HG02870 (cell line): ENCODE measurements around the gene TBCEL.
"Not testable (repeated sequence)": the region's sequence is repeated elsewhere in the genome, so short reads cannot be mapped to it uniquely, and the experiment has no call there.

ENCODE experiments used
- ATAC-seq: cut with Tn5 transposase; IDR thresholded peaks from one replicate; pipeline ENCODE4 v1.9.1; 2021; ENCODE audit warnings: mild to moderate bottlenecking, moderate library complexity; ENCODE audit not compliant: unreplicated experiment

TBCEL gene, protein sequence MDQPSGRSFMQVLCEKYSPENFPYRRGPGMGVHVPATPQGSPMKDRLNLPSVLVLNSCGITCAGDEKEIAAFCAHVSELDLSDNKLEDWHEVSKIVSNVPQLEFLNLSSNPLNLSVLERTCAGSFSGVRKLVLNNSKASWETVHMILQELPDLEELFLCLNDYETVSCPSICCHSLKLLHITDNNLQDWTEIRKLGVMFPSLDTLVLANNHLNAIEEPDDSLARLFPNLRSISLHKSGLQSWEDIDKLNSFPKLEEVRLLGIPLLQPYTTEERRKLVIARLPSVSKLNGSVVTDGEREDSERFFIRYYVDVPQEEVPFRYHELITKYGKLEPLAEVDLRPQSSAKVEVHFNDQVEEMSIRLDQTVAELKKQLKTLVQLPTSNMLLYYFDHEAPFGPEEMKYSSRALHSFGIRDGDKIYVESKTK

DNA sequence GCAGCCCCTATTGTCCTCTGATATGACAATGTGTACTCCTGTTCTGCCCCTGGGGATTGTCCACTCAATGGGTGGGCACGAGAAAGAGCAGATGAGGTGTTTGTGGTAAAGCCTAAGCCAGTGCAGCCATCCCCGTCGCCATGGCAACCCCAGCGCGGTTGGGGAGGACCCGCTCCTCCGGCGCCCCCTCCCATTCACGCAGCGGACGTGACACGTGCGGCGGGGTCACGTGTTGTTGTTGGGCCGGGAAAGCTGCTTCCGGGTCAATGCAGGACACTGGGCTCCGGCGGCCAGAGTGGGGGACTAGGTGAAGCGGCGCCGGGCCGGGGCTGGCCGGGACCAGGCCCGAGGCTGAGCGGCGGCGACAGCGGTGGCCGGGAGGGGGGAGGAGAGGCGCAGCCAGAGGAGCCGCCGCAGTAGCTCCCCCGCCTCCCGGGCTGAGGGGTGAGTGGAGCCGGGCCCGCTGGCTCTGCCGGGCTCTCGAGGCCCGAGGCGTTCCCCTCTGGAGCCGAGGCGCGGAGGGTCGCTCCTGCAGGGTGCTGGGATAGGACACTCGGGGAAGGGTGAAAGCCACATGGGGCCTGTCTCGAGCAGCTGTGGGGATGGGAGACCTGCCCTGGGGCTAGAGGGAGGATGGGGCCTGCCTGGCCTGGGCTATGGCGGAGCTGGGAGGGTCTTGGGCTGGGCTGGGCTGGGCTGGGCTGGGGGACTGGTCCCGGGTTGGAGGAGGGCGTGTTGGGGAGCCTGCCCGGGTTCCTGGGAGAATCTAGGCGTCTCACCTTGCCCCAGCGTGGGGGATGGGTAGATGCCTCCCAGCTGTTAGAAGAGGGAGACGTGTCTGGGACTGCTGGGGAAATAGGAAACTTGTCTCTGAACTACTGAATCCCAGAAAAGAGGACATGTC, at the start of gene TBCEL:
Gene TBCEL, plus strand, starts transcription at position 255 of the 904 bp plus-strand sequence. CDS start 21,589 bp downstream, outside the sequence.
- ATAC-seq: peak; percentile 96

DNA sequence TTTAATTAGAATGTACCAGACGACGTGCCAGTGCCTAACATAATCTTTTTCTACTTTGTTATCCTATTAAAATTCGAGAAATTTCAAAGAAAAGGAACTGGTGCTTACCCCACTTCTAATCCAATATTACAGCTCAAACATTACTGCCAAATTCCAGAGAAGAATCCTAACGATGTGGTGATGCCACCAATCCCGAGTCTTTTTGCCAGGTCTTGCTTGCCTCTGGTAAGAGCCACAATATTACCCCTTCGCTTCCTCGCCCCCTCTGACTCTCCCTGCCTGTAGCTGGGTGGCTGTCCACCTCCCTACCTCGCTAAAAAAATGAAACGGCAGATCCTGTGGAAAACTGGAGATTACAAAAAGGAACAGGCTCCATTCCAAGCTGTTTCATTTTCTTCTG, 49.4 kb upstream of the TBCEL start:
- ATAC-seq: no peak

DNA sequence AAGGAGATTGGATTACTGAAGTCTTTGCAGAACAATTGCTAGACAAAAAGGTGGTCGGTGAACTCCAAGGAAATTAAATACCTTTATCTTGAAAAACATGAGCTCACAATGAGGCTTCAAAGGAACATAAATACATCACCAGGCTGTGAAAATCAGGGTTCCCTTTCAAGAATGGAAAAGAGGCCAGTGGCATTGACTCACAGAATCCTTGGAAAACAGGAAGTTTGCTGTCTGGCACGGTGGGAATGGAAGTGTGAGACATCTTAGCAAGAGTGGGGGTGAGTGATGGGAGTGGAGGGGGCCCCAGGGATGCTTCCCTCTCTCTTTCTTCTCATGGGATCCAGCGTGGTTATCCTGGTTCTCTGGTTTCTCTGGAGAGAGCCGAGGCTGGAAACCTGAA, 48.9 kb upstream of the TBCEL start:
- no peak for ATAC-seq

DNA sequence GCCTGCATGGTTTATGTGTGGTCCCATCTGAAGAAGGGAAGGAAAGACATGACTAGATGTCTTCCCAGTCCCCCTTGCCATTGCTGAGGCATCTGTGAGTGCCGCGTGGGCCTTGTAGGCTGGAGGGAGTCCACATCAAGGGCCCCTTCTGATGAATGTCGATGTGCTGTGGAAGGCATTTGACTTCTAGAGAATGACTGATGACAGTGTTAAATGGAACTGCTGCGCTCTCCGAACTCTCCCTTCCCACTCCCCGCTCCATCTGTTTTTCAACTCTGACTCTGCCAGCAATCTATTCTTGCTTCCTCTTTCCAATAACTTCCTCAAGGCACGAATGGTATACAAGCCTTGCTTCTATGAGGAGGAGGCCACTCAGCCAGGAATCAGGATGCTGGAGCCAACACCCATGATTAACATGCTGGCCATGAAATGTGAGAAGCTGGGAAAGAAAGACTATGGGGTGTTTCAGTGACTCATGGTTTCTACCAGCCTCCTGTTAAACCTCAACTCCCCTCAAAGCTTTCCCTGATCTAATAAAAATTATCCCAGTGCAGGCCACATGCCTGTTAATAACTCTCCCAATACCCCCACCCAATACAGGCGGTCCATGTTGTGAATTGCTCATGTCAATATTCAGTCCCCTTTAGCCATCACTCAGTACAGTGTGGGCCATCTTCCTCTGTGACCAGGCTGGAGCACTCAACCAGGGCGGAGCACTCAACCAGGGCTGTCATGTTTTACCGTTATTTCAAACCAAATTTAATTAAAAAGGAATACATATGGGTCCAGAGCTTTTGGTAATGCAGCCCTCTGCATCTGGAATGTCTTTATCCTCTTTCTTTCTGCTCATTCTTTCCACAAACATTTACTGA, 46.4 kb upstream of the TBCEL start:
- ATAC-seq: no peak

DNA sequence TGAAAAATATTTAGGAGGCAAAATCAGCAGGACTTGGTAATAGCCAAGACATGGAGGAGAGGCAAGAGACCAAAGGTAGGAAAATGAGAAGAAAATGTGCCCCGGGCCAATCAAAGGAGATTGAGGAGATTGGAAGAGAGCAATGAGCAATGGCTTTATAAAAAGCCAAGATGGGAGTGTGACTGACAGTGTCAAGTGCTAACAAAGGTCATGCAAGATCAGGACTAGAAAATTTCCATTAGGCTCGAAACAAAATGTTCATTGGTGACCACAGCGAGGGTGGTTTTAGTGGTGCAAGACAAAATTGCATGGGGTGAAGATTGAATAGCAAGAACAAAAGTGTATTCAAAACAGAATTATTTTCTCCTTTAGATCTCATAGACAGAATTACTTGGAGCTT, 45.2 kb upstream of the TBCEL start:
- ATAC-seq: no peak

DNA sequence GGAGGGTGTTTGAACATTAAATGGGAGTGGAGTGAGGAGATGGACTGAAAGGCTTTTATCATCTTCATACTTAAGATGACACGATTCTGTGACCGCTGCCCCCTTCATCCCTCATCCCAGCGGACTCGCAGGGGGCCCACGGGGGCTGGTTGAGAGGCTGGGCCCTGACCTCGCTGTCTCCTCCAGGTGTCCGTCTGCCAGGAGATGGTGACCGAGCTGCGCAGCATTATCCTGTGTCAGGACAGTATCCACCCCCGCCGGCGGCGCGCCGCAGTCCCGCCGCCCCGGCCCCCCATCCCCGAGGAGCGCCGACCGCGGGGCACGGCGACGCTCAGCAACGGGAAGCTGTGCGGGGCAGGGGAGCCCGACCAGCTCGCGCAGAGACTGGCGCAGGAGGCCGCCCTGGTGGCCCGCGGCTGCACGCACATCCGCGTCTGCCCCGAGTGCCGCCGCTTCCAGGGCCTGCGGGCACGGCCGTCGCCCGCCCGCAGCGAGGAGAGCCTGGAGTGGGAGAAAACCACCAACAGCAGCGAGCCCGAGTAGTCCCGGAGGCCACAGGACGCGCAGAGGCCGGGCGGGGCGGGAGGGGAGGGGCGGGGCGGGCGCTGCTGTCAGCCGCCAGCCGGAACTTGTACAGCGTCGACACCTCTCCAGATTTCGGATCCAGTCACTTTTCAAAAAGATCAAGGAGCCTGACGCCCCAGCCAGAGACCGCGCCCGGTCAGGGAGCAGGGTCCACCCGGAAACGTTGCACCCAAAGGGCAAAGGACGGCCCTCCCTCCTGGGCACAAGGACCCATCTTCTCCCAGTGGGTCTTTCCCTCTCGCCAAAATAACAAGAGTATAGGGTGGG, 38.0 kb upstream of the TBCEL start:
- ATAC-seq: no peak

DNA sequence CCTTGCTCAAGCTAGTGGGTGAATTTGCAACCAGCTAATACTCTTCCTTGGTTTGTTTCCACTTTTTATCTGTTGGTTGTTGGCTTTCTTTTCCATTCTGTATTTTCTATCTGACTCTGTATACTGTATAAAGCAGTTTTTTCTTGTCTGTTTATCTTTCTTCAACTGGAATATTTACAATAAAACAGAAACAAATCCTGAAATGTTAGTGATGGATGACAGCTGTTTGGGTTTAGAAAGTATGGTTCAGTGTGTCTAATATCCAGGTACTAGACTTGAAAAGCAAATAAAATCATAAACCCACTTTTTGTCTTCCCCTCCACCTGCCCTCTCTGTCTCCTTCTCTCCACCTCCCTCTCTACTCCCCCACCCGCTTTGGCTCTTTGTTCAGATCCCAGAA, 35.3 kb upstream of the TBCEL start:
- ATAC-seq: no peak

DNA sequence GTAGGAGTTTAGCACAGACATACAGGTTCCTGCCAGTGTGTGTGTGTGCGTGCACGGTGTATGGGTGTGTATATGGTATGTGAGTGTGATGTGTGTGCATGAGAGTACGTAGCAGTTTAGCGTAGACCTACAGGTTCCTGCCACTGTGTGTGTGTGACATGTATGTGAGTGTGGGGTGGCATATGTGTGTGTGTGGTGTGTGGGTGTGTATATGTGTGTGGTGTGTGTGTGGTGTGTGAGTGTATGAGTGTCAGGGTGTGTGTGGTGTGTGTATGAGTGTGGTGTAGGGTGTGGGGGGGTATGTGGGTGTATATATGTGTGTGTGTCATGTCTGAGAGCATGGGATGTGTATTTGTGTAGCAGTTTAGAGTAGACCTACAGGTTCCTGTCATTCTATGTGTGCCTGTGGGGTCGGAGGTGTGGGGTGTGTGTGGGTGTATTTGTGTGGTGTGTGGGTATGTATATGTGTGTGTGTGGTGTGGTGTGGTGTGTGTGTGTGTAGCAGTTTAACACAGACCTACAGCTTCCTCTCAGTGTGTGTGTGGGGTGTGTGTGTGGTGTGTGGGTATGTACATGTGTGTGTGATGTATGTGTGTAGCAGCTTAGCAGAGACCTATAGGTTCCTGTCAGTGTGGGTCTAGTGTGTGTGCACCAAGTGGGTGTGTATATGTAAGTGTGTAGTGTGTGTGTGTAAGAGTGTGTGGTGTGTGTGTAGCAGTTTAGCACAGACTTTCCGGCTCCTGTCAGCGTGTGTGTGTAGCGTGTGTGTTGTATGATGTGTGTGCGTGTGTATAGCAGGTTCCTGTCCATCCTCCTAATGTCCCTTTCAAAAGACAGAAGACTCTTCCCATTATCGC, 31.8 kb upstream of the TBCEL start:
- no peak for ATAC-seq

DNA sequence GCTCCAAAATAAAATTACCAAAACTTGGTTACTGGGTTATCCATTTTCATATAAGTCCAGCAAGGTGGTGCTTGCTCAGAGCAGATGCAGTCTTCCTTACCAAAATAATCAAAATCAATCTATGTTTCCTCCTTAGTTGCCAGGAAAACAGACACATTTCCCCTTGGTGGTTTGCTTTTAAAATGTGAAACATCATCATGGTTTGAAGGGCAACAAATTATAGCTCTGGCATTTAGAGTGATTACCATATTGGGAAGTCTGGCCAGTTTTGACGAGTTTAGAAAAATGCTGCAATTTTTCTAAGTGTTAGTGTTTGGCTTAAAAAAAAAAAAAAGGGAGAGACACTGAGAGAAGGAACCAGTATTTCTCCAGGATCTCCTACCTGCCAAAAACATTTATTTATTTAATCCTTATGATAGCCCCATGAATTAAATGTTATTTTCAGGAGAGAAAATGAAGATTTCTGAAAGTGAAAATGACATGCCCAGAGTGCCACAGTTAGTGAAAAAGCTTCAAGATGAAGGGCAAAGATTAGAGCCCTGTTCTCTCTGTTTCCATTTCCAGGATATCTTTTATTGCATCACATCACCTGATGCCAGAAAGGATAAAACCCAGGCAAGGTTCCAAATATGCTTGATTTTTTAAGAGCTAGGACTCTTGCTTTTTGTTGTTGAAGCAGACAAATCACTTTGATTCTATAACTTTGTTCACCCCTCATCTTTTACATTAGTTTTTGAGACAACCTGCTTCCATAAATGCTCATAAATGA, 29.6 kb upstream of the TBCEL start:
- ATAC-seq: no peak

DNA sequence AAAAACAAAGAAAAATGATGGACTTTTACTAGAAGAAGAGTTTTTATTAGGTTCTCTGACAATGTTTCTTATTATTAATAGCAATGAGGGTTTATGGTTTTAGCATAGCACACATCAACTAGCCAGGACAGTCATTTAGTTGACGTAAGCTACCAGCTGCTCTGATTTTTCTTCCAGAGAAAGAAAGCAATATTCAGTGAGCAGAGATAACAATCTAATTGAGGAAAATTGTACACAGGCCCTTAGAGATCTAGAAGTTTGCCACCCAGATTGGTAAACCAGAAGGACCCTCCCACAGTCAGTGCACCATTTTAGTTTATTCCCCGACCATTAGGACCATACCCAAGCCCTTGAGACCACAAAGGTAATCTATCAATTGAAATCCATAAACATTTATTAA, 28.7 kb upstream of the TBCEL start:
- no peak for ATAC-seq

DNA sequence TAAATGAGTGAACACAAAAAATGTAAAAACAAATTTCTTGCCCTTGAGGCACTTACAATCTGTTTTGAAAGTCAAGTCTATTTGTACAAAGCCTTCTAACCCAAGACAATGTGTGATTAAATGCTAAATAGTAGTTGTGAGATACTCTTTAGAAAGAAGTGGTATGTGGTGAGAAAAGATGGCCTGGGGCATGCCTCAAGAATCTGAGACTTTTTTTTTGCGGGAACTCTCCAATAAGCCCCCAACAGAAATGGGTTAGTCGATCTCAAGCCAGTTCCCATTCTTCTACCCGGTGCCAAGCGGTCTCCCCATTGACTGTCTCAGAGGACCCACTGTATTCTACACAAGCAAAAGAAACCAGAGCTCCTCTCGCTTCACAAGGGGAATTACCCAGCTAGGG, 26.9 kb upstream of the TBCEL start:
- no peak for ATAC-seq

DNA sequence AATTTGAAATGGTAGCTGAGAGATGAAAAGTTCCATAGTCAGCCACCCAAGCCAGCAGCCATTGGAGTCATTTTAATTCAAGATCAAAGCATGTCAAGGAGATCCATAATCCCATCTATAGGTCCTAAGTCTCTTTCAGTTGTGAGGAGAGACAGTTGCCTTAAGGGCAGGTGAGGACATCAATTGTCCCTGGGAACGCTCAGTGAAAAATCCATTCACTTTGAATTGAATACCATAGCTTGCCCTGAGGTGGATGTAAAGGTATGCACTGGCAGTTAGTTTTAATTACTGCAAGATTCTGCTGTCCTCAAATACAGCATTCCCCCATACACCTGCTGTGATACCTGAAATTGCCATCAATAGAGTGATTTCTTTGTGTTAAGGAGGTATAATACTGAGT, 25.3 kb upstream of the TBCEL start:
- no peak for ATAC-seq

DNA sequence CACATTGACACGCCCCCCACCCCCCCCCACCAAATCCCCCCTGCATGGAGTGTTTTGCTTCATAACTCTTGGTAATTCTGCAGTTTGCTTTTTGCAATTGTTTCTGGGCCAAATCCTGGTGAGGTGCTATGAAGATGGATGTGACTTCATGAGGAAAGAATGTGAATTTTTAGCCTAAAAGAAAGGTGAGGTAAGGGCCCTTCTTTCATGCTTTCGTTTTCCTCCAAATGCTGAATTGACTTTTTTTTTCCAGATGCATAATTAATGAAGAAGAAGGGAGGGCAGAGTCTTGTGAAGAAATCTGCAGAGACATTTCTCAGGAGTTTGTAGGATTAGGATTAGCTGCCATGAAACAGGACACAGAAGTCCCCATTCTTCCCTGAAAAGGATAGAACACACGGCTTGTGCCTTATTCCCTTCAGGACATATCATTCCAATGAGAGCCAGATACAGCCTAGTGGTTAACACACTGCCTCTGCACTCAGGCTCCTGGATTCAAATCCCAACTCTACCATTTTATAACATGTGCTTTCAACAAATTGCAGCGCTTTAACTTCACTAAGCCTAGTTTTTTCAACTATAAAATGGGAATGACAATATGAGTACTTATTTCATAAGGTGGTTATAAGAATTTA, 19.6 kb upstream of the TBCEL start:
- ATAC-seq: no peak

DNA sequence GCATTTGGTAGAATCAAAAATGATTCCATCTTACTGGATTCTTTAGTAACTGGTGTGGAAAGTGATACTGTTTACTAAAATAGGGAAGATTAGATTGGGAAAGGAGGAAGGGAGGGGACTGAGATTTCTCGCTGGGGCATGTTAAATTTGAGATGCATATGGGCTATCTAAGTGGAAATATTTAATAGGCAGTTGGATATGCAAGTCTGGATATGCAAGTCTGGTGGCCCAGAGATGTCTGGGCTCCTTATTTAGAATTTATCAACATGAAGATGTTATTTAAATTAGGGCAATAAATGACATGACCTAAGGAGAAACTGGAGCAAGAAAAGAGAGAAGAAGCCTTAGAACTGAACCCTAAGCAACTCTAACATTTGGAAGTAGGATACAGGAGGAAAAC, 17.0 kb upstream of the TBCEL start:
- ATAC-seq: no peak

DNA sequence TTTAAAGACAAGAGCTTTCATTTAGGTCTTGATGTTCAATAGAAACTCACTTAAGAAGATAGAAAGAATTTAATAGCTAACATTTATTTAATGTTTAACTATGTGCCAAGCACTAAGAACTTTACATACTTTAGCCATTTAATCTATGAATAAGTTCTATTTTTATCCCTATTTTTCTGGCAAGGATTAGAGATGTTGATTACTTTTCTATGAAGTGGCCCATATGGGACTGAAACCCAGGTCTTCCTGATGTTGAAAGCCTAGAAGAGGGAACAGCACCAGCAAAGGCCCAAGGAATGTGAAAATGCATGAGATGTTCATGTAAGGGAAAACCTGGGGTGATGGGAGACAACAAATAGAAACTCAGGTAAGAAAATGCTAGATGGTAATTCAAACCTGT, 15.4 kb upstream of the TBCEL start:
- no peak for ATAC-seq

DNA sequence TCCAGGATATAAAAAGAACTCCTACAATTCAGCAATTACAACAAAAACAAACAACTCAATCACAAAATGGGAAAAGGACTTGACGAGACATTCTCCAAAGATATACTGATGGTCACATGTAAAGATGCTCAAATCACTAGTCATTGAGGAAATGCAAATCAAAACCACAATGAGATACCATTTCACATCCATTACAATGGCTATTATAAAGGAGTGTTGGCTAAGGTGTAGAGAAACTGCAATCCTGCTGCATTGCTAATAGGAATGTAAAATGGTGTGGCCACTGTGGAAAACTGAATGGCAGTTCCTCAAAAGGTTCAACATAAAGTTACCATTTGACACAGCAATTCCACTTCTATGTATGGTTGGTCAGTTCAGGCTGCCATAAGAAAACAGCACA, 11.8 kb upstream of the TBCEL start:
- no peak for ATAC-seq

DNA sequence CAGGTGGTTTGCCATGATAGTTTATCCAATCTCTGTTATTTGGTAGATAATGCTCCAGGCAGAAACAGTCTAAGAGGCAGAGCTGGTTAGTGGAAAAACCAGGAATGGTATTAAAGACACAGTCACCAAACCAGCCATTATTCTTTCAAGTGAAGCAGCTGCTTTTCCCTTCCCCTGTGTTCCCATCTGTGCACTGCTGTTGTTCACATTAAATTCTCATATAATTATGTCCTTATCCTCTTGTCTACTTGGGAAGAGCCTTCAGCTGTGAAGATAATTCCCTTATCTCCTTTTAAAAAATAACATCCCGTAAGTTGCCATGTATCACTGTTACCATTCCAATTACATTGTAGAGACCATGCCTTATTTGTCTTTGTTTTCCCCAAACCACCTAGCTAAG, 5.2 kb upstream of the TBCEL start:
- no peak for ATAC-seq

DNA sequence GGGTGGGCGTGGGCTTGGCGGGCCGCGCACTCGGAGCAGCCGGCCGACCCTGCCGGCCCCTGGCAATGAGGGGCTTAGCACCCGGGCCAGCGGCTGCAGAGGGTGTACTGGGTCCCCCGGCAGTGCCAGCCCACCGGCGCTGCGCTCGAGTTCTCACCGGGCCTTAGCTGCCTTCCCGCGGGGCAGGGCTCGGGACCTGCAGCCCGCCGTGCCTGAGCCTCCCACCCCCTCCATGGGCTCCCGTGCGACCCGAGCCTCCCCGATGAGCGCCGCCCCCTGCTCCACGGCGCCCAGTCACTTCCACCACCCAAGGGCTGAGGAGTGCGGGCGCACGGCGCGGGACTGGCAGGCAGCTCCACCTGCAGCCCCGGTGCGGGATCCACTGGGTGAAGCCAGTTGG, 2.2 kb upstream of the TBCEL start:
- ATAC-seq: not testable (repeated sequence)
